Measurements from ENCODE around the gene TRABD2B.

TRABD2B gene

GRCh38 chr1:47729685-47730084 lies 267.5 kb downstream of the TRABD2B start:
- Histone ChIP-seq H3K4me3 (ENCODE audit: low read depth in 1 of 2, low read length in 2 of 2) (no peak overlapping the region), H3K79me2 (ENCODE audit: insufficient read depth, low read length) (no peaks in the 10 kb centered on the region), H4K20me1 (ENCODE audit: insufficient read depth, low read length) (no peaks in the 10 kb centered on the region), H3K27me3 (ENCODE audit: insufficient read depth, low read length, poor library complexity) (peaks cover 7% of the 10 kb centered on the region), H3K9ac (ENCODE audit: low read depth, low read length) (no peak overlapping the region), H2AFZ (ENCODE audit: low read depth, low read length) (no peak overlapping the region), H3K4me1 (ENCODE audit: insufficient read depth, low read length) (no peaks in the 10 kb centered on the region), H3K9me3 (ENCODE audit: insufficient read depth, low read length, severe bottlenecking) (no peaks in the 10 kb centered on the region), H3K27ac (ENCODE audit: low read length) (no peak overlapping the region), H3K4me2 (ENCODE audit: insufficient read depth, low read length) (no peak overlapping the region), H3K36me3 (ENCODE audit: insufficient read depth, low read length) (no peaks in the 10 kb centered on the region)
- ATAC-seq (ENCODE audit: insufficient read depth, low read depth) (no peak), DNase-seq (no peak)
- no peak for TF ChIP-seq EZH2 (IDR thresholded peaks at IDR 0.05; ENCODE audit: borderline replicate concordance, low read depth, low read length, severe bottlenecking)
- no peak for TF ChIP-seq CTCF (IDR thresholded peaks at IDR 0.05; ENCODE audit: borderline replicate concordance, extremely low read depth, low read length, poor library complexity, severe bottlenecking)

DNA sequence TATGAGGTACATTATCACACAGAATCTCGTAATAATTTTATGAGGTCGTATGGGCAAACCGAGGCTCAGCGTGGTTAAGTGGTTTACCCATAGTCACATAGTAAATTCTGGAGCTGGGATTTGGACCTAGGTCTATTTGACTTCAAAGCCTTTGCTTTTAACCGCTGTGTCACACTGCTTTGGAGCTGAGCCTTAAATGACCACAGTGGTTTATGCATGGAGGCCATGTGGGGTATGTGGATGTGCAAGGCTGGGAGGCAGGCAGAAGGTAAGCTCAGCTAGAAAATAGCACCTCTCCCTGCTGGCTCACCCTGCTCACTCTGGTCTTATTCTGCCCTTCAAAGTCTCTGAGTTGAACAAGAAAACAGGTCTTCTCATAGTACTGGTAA lies 269.5 kb downstream of the TRABD2B start:
- H3K79me2 ChIP-seq (ENCODE audit: insufficient read depth, low read length): no peaks in the 10 kb centered on the region
- H2AFZ ChIP-seq (ENCODE audit: low read depth, low read length): no peak overlapping the region
- ATAC-seq (ENCODE audit: insufficient read depth, low read depth): no peak
- no peaks in the 10 kb centered on the region for H3K36me3 ChIP-seq (ENCODE audit: insufficient read depth, low read length)
- TF ChIP-seq EZH2 (IDR thresholded peaks at IDR 0.05; ENCODE audit: borderline replicate concordance, low read depth, low read length, severe bottlenecking) (no peak), CTCF (IDR thresholded peaks at IDR 0.05; ENCODE audit: borderline replicate concordance, extremely low read depth, low read length, poor library complexity, severe bottlenecking) (no peak)
- H3K27me3 ChIP-seq (ENCODE audit: insufficient read depth, low read length, poor library complexity): peaks cover 12% of the 10 kb centered on the region
- no peaks in the 10 kb centered on the region for H3K9me3 ChIP-seq (ENCODE audit: insufficient read depth, low read length, severe bottlenecking)
- 0 out of 2 replicates have a peak, but pooled peaks cover 2% of the 10 kb centered on the region for H4K20me1 ChIP-seq (ENCODE audit: insufficient read depth, low read length)
- no peak overlapping the region for H3K4me2 ChIP-seq (ENCODE audit: insufficient read depth, low read length)
- no peak overlapping the region for H3K9ac ChIP-seq (ENCODE audit: low read depth, low read length)
- no peak overlapping the region for H3K27ac ChIP-seq (ENCODE audit: low read length)
- H3K4me1 ChIP-seq (ENCODE audit: insufficient read depth, low read length): no peaks in the 10 kb centered on the region
- DNase-seq: no peak
- no peak overlapping the region for H3K4me3 ChIP-seq (ENCODE audit: low read depth in 1 of 2, low read length in 2 of 2)

DNA sequence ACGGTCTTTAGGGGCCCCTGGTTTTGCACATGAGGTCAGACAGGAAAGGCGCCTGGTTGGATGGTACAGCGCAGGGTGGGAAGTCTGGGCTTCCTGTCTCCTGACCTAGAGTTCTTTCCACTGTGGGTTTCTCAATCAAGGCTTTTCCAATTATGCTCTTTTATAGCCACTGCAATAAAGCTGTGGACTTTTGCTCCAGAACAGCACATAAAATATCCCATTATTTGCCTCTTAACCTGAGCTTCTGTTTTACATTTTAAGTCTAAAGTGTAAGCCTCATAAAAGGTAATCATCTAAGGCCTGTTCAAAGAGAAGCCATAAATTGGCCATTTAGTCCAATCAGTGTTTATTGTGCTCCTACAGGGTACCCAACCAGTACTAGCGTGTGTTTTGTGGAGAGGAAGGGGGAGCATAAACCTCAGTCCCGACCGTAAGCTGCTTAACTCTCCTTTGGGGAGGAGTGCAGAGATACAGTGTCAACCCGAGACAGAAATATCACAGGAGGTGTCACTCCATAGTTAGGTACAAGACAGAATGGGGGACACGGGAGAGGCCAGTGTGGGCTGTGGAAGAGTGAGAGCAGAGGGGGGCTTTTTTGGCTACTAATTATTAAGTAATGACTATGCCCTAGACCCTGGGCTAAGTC lies 270.0 kb downstream of the TRABD2B start:
- Histone ChIP-seq H3K9me3 (ENCODE audit: insufficient read depth, low read length, severe bottlenecking) (no peaks in the 10 kb centered on the region), H3K4me1 (ENCODE audit: insufficient read depth, low read length) (no peaks in the 10 kb centered on the region), H3K27me3 (ENCODE audit: insufficient read depth, low read length, poor library complexity) (peaks cover 12% of the 10 kb centered on the region), H3K79me2 (ENCODE audit: insufficient read depth, low read length) (no peaks in the 10 kb centered on the region), H3K27ac (ENCODE audit: low read length) (no peak overlapping the region), H3K9ac (ENCODE audit: low read depth, low read length) (no peak overlapping the region), H3K4me2 (ENCODE audit: insufficient read depth, low read length) (no peak overlapping the region), H3K4me3 (ENCODE audit: low read depth in 1 of 2, low read length in 2 of 2) (no peak overlapping the region), H4K20me1 (ENCODE audit: insufficient read depth, low read length) (0 out of 2 replicates have a peak, but pooled peaks cover 2% of the 10 kb centered on the region), H2AFZ (ENCODE audit: low read depth, low read length) (no peak overlapping the region), H3K36me3 (ENCODE audit: insufficient read depth, low read length) (no peaks in the 10 kb centered on the region)
- ATAC-seq (ENCODE audit: insufficient read depth, low read depth) (no peak), DNase-seq (no peak)
- no peak for TF ChIP-seq CTCF (IDR thresholded peaks at IDR 0.05; ENCODE audit: borderline replicate concordance, extremely low read depth, low read length, poor library complexity, severe bottlenecking)
- TF ChIP-seq EZH2 (IDR thresholded peaks at IDR 0.05; ENCODE audit: borderline replicate concordance, low read depth, low read length, severe bottlenecking): no peak

Measured in DND-41 (cell line).